ENCODE data around the gene B3GNT2.
A peak's percentile ranks its signal among the peaks of the same experiment; 100 is the strongest.
"Not testable (repeated sequence)": the region's sequence is repeated elsewhere in the genome, so short reads cannot be mapped to it uniquely, and the experiment has no call there.

The B3GNT2 gene, protein sequence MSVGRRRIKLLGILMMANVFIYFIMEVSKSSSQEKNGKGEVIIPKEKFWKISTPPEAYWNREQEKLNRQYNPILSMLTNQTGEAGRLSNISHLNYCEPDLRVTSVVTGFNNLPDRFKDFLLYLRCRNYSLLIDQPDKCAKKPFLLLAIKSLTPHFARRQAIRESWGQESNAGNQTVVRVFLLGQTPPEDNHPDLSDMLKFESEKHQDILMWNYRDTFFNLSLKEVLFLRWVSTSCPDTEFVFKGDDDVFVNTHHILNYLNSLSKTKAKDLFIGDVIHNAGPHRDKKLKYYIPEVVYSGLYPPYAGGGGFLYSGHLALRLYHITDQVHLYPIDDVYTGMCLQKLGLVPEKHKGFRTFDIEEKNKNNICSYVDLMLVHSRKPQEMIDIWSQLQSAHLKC

DNA sequence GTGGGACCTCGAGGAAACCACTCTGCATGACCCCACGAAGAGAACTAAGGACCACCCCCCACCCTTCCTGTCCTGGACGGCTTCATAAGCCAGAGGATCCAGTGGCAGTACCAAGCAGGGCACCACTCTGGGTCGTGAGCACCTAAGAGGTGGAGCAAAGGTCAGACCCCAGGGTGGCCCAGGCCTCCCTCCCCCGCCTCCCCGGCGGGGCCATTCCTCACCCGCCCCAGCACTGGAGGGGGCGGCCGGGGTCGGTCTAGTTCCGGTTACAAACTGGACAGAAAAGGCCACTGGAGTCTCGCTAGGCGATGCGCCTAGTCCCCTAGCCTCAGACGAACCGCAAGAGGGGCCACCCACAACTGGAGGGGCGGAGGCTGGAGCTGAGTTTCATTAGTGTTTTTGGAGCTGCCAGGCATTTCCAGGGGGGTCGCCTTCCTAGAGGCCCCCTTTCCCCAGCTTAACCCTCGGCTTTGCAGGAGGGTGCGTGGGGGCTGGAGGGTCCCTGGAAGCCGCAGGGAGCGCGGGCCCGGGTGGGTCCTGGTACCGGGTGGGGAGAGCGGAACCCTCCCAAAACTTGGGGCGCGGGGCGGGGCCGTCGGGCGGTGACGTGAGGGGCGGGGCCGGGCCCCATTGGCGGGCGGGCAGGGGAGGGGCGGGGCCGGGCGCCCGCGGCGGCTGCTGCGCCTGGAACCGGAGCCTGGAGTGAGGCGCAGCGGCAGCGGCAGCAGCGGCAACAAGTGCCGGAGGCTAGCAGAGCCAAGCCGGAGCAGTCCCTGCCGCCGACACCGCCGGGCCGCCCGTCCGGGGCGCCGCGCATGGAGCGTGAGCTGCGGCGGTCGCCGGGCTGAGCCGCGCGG, at the start of gene B3GNT2:
Gene B3GNT2, plus strand, starts transcription at position 695 of the 857 bp plus-strand sequence. CDS start 26,106 bp downstream, outside the sequence.
- DNase-seq (ENCODE audit: low spot score): peak; percentile 96

DNA sequence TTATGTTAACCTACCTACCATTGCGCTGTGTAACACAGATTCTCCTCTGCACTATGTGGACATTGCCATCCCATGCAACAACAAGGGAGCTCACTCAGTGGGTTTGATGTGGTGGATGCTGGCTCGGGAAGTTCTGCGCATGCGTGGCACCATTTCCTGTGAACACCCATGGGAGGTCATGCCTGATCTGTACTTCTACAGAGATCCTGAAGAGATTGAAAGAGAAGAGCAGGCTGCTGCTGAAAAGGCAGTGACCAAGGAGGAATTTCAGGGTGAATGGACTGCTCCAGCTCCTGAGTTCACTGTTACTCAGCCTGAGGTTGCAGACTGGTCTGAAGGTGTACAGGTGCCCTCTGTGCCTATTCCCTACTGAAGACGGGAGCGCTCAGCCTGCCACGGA, 49.1 kb upstream of the B3GNT2 start:
- not testable (repeated sequence) for DNase-seq (ENCODE audit: low spot score)

DNA sequence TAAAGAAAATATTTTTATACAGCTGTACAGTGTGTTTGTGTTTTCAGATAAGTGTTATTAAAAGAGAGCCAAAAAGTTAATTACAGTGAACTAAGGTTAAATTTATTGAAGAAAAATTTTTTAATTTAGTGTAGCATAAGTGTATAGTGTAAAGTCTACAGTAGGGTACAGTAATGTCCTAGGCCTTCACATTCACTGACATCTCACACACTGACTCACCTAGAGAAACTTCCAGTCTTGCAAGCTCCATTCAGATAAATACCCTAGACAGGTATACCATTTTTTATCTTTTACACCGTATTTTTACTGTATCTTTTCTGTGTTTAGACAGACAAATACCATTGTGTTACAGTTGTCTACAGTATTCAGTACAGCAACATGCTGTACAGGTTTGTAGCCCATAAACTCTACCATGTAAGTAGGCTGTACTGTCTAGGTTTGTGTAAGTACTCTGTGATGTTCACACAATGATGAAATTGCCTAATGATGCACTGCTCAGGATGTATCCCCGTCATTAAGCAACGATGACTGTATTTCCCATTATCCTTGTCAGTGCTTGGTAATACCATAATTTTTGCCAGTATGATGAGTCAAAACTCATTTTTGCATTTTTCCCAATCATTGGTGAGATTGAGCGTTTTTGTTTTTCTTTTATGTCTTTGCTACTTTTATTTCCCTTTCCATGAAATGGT, 48.2 kb upstream of the B3GNT2 start:
- DNase-seq (ENCODE audit: low spot score): no peak

DNA sequence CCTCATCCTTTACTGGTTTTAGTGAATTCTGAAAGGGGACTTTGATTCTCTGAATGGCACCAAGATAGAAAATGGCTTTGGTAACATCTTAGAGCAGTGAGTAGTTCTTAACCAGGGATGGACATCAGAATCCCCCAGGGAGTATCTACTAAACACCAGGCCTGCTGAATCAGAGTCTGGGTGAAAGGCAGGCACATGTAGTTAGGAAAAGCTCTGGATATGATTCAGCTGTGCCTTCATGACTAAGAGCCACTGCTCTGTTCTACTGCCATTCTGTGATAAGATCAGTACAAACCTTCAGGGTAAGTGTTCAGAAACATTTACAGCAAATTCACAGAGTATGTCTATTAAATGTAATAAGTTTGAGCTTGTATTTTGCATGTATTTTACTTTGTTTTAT, 46.2 kb upstream of the B3GNT2 start:
- no peak for DNase-seq (ENCODE audit: low spot score)

DNA sequence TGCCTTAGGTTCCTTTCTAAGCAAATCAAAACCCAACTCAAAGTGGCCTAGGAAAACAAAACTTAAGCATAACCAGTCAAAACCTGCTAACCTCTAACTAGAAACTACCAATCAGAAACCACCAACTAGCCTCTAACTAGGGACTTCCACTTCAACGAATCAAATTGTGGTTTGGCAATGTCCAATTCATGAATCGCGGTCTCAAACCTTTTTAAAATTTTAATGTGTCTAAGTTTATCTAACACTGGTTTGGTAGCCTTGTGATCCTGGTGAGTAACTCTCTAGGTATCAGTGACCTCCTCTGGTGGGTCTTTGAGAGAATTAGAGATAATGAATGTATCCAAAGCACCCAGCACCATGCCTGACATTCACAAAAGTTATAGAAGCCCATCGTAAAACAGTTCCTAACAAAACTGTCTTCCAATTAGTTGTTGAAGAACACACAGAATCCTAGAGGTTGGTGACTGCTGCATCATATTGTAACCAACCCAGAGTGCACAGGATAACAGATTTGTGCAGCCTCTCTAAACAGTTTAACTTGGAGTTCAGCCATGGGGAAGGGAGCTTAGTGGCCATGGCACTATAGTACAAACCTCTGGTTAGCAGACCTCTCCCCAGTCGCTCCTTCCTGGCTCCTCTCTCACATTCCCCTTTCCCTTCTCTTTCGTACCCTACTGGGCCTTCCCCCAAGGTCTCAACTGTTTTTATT, 45.2 kb upstream of the B3GNT2 start:
- DNase-seq (ENCODE audit: low spot score): no peak

DNA sequence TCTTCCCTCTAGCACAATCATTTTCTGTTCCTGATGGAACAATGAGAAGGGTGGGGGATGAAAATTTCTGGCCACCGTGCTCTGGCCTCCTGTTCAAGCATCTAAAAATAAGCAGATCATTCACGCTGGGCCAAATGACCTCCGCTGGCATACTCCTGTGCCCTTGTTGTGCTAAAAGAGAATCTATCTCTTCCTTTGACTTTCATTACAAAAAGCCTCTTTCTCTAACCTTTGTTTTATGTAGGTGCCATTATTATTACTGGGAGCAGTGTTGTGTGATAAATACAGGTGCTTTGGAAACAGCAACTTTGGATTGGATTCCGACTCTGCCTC, 44.6 kb upstream of the B3GNT2 start:
- no peak for DNase-seq (ENCODE audit: low spot score)

DNA sequence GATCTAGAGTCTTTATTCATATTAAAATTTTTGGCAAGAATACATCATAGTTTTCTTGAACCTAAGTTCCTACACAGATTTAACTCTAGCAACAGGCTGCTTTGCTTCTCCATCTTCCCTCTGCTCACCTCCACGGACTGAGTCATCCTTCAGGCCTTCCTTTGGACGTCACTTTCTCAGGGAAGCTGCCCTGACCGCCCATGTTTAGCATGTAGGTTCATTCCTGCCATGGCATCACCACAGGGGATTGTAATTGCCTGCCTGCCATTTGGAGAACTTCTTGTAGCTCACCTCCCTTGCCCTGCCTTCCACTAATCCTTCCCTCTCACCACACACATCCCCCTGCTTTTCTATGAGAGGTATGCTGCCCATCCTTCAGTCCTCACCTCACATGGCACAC, 43.9 kb upstream of the B3GNT2 start:
- no peak for DNase-seq (ENCODE audit: low spot score)

DNA sequence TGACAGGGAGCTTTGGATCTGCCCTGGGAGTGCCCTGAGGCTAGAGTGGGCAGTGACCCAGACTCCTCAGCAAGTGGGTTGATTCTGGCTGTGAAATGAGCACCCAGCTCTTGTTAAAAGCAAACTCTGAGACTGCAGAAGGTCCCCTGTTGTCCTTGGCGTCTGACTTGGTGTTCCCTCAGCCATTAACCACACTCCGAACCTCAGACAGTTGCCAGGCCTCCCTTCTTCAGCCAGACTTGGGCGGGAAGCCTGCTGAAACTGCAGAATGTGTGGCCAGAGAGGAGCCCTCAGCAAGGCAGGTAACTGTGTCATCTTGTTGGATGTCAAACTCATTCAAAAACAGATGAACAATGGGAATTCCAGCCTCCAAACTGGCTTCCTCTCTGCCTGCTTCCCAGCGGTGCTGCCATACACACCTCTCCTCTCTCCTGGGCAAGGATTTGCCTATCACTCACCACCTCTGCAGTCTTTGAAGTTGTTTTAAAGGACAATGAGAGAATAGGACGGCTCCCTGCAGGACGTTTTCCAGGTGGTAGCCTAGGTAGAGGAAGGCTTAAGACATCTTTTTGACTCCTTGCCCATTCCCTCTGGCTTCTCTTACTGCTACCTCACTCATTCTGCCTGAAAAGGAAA, 38.9 kb upstream of the B3GNT2 start:
- DNase-seq (ENCODE audit: low spot score): no peak

DNA sequence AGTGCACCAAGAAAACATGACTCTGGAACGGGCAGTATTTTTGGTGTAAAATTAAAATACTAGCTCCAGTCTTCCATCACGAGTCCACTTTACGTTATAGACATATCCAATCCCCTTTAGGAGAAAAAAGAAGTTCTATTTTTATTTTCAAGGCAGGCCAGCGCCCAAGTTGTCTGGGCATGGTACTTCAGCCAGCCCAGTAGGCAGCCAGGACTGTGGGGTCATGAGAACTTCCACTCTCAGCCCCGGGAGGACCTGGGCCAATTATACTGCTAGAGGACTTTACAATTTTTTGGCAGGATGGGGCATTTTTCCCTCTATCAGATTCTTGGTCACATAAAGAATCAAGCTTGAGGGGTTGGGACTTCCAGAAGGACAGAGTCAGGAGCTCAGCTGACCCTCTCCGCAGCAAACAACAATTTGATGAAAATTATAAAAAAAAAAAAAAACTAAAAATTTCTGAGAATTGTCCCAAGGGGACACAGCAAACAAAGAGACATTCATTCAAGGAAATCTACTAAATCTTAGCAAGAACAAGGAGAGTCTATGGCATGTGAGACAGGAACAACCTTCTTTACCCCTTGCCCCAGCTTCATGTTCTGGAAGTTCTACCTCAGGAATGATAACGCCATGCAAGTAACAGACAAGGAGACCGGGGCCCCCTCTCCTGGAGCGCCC, 37.3 kb upstream of the B3GNT2 start:
- no peak for DNase-seq (ENCODE audit: low spot score)

DNA sequence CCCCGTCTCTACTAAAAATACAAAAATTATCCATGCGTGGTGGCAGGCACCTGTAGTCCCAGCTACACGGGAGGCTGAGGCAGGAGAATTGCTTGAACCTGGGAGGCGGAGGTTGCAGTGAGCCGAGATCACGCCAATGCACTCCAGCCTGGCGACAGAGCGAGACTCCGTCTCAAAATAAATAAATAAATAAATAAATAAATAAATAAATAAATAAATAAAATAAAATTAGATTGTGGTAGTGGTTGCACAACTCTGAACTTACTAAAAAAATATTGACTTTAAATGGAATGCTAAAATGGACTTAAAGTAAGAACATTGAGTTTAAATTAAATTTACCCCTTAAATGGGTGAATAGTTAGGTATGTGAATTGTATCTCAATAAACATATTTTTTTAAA, 35.2 kb upstream of the B3GNT2 start:
- DNase-seq (ENCODE audit: low spot score): not testable (repeated sequence)

DNA sequence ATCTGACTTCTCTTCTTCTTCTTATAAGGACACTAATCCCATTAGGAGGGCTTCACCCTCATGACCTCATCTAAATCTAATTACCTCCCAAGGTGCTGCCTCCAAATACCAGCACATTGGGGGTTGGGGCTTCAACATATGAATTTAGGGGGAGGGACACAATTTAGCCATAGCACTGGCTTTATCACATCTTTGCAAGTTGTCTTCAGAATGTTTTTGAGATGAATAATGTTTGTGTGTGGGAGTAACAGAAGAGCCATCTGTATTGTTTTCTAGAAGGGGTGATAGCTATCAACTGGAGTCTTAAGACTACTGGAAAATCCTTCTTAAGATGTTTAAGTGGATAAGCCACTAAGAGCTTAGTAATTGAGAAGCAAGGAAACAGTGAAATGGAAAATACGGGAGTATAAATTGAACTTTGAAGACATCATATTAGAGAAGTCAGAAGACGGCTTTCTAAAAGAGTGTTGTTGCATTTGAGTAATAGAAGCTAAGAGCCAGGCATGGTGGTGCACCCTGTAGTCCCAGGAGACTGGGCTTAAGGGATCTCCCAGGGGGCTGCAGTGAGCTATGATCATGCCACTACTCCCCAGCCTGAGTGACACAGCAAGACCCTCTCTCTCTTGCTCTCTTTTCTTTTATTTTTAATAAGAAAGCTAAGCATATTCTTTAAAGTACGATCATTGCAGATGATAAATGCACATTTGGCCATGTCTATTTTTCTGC, 32.6 kb upstream of the B3GNT2 start:
- no peak for DNase-seq (ENCODE audit: low spot score)

DNA sequence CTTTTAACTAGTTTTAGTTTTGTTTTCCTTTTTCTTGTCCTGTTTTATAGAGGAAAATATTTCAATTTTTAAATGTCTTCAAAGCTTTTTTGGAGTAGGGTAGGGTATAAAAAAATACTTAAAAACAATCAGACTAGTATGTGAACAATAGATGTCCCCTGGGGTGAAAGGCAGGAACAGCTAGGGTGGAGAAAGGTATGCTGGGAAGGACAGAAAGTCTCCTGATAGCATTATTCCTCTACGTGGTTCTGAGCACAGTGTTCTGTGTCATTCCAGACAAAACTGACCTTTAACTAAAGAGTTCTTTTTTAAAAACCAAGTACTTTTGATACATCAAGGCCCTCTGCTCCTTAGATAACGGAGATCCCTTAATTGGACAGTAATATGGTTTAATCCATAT, 32.1 kb upstream of the B3GNT2 start:
- no peak for DNase-seq (ENCODE audit: low spot score)

DNA sequence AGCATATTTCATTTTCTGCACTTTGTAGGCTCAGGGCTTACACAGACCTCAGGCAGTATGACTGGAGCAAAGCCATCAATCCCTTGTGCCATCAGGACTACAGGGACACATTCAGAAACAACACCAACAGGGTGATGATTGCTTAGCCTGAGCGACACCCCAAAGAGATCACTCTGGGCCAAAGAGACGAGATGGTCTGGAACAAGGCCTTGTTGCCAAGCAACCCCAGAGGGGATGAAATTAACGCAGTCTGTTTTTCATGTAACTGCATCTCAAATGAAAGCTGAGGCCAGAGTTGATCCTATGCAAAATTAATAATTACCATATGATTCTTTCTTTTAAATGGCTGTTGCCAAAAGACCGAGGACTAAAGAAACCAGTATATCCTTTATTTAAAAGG, 20.2 kb upstream of the B3GNT2 start:
- no peak for DNase-seq (ENCODE audit: low spot score)

DNA sequence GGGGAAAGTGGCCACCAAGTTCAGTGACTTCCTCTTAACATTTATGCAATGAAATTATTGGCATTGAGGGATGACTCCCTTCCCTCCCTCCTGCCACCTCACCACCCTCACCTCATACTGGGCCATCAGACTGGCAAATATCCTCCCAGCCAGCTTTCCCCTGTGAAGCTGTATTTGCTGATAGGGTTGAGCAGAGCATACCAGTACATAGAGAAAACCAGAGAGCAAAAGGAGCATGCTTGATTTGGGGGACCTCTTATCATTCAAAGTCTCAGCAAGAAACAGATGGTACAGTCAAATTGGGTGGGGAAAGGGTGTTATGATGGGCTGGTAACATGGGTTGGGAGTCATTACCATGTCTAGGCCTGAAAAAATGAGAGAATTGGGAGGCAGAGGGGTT, 19.1 kb upstream of the B3GNT2 start:
- no peak for DNase-seq (ENCODE audit: low spot score)

DNA sequence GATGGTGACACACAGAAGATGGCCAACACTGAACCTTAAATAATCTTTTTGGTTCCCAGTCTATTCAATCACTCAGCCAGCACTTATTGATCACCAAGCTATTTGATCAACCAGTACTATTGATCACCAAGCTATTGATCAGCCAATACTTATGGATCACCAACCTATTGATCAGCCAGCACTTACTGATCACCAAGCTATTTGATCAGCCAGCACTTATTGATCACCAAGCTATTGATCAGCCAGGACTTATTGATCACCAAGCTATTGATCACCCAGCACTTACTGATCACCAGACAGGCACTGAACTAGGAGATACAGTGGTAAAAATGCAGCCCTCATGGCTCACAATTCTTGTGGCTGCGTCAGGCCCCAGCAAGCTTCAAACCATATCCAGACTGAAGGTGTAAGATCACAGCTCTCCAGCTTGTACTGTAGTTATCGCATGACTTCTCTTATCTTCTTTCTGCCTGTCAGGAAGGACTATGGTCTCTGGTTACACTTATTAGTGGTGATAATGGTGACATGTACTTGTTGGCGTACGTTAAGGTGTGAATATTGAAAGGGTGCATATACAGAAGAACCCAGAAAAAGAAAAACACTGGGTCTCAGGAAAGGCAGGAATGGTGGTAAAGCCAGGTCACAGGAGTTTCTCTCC, 18.4 kb upstream of the B3GNT2 start:
- no peak for DNase-seq (ENCODE audit: low spot score)

DNA sequence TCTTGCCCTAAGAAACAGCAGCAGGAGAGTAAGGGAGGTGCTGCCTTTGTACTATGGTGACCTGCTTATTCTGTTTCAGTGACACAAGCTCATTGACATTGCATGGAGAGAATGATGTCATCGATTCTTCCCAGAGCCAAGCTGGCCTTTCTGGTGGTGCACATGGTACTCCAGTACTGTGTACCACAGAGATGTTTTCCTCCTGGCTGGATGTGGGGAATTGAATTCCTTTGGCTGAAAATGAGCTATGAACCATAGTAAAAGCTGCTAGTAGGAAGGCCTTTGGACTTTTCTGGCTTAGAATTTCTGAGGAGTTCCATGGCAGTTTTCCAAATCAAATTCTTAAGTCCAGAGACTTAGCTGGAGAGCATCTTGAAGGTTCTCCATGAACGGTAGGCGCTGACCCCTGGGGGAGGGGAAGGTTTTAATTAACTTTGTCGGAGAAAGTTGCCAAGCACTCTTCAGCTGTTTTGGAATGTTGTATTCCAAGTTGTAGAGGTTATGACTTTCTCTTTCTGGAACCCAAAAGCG, 17.1 kb upstream of the B3GNT2 start:
- no peak for DNase-seq (ENCODE audit: low spot score)

DNA sequence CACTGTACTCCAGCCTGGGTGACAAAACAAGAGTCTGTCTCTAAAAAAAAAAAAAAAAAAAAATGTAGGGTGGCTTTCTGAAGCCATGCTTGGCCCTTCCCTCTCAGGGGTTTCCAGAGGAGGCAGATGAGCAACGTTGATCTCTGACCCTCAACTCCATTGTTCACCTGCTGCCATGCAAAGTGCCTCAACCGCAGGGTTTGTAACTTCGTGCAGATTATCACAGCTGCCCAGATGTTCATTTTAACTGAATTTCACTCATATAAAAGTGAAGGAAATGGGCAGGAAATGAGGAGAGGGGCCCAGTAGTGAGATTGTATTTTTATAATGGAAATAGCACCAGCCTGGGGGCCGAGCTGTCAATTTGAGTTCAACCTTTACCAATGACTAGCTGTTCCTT, 14.9 kb upstream of the B3GNT2 start:
- no peak for DNase-seq (ENCODE audit: low spot score)

DNA sequence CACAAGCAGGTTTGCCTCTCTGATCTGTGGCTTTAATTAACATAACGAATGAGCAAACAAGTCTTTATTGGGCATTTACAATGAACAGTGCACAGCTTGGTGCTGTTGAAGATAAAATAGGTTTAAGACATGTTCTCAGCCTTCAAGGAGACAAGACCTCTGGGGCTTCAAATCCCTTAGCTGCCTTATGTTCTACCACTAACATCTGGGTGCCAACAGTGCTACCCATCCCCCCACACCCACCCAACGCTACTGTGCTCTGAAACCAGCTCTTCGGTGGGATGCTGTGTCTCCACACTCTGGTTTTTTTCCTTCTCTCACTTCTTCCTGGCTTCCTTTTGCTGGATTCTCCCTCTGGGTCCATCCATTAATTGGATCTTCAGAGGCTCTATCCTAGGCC, 14.1 kb upstream of the B3GNT2 start:
- no peak for DNase-seq (ENCODE audit: low spot score)

DNA sequence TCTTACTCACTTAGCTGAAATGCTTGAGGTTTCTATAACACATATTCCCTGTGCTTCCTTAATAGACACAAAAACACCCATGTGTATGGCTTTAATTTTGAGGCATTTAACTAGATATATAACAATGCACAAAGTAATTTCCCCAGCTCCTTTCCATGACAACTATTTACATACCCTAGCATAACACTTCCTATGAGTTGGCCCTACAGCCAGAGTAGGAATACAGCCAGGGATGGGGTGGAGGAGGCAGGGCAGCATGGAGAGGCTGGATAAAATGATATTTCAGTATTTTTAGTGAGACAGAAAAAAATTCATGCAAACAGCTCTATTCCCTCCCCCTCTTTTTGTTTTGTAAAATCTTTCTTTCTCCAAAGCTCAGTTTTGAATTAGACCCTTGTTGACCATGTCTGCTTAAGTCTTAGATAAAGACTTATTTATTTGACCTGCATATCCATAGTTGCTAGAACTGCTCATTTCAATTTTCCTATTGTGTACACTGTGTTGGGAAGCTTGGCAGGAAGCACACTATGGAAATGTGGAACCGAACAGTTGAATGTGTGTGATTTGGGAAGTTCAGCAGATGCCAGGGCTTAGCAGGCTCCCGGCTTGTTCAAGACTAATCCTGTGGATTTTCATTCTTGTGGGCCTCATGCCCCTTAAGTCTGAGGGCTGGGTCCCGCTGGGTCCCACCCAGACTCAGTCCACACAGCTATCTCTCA, 11.2 kb upstream of the B3GNT2 start:
- no peak for DNase-seq (ENCODE audit: low spot score)

All from iPS-NIHi11 (cell line).